Mucosa of stomach (tissue), 1 donor: ENCODE measurements around the gene LRRC2.
"Not testable (repeated sequence)": the region's sequence is repeated elsewhere in the genome, so short reads cannot be mapped to it uniquely, and the experiment has no call there.

Experiments used
- H3K27me3 ChIP-seq: one replicate; pipeline ENCODE4 v1.7.0; 2013; ENCODE audit warnings: mild to moderate bottlenecking, low read length; ENCODE audit not compliant: control insufficient read depth, insufficient read depth
- H3K36me3 ChIP-seq: one replicate; pipeline ENCODE4 v1.7.0; 2013; ENCODE audit warnings: low read length; ENCODE audit not compliant: control insufficient read depth, insufficient read depth
- H3K4me1 ChIP-seq: one replicate; pipeline ENCODE4 v1.7.0; 2013; ENCODE audit warnings: mild to moderate bottlenecking, low read length; ENCODE audit not compliant: control insufficient read depth, insufficient read depth
- H3K4me3 ChIP-seq: one replicate; pipeline ENCODE4 v1.7.0; 2013; ENCODE audit warnings: low read length
- H3K9ac ChIP-seq: one replicate; pipeline ENCODE4 v1.7.0; 2013; ENCODE audit warnings: mild to moderate bottlenecking, low read length, moderate library complexity
- H3K9me3 ChIP-seq: one replicate; pipeline ENCODE4 v1.7.0; 2013; ENCODE audit warnings: mild to moderate bottlenecking, low read length, moderate library complexity; ENCODE audit not compliant: control insufficient read depth
- donor health status: Pancreatic carcinoma.

The LRRC2 gene

DNA sequence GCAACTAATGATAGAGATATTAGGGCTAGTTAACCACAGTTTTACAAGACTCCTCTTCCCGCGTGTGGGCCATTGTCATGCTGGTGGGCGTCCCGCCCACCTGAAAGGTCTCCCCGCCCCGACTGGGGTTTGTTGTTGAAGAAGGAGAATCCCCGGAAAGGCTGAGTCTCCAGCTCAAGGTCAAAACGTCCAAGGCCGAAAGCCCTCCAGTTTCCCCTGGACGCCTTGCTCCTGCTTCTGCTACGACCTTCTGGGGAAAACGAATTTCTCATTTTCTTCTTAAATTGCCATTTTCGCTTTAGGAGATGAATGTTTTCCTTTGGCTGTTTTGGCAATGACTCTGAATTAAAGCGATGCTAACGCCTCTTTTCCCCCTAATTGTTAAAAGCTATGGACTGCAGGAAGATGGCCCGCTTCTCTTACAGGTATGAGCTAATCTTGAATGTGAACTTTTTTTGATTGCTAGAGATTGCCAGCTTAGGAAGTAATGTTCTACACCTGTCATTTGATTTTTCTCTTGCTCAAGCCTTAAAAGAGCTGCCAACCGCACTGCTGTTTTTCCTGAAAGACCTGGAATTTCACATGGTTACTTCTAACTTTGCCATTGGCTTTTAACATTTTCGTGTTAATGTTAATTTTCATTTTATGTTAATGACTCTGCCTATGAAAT is 11.6 kb upstream of the LRRC2 start:
- not testable (repeated sequence) for H3K36me3 ChIP-seq, H3K4me3 ChIP-seq, H3K9ac ChIP-seq, H3K27me3 ChIP-seq, H3K9me3 ChIP-seq
- peaks cover 31% of the 10 kb centered on the region for H3K4me1 ChIP-seq

DNA sequence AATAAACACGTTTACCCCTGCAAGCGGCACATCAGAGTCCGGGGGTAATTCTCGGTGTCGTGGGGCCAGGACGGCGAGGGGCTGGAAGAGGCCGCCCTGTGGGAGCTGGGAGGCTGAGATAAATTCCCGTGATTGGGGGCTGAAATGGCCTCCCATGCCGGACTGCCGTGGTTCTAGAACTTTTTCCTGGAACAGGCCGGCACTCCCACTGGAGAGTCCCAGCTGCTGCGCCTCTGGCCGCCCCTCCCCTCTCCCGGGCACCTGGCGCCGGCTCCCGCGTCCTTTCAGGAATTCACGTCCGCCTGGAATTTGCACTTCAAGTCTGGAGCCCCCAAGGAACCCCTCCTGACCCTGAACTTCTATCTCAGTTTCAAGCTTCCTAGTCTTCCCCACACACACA is 10.8 kb upstream of the LRRC2 start:
- no peak overlapping the region for H3K9ac ChIP-seq
- no peaks in the 10 kb centered on the region for H3K27me3 ChIP-seq
- no peaks in the 10 kb centered on the region for H3K36me3 ChIP-seq
- H3K9me3 ChIP-seq: no peaks in the 10 kb centered on the region
- no peak overlapping the region for H3K4me3 ChIP-seq
- H3K4me1 ChIP-seq: peaks cover 31% of the 10 kb centered on the region

DNA sequence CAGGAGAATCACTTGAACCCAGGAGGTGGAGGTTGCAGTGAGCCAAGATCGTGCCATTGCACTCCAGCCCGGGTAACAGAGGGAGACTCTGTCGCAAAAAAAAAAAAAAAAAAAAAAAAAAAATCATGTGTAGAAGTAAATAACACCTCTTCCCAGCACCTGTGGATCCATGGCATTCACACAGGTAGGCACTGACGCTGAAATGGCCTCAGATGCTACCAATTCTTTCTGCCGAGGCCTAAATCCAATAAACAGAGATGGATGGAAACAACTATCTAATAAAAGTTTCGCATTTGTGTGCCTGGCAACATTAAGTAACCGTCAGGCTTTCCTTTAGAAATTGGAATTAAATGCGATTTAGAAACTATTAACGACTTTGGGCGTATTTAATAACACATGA is 10.3 kb upstream of the LRRC2 start:
- Histone ChIP-seq H3K36me3 (no peaks in the 10 kb centered on the region), H3K4me3 (no peak overlapping the region), H3K4me1 (peaks cover 31% of the 10 kb centered on the region), H3K9me3 (no peaks in the 10 kb centered on the region), H3K9ac (no peak overlapping the region), H3K27me3 (no peaks in the 10 kb centered on the region)

DNA sequence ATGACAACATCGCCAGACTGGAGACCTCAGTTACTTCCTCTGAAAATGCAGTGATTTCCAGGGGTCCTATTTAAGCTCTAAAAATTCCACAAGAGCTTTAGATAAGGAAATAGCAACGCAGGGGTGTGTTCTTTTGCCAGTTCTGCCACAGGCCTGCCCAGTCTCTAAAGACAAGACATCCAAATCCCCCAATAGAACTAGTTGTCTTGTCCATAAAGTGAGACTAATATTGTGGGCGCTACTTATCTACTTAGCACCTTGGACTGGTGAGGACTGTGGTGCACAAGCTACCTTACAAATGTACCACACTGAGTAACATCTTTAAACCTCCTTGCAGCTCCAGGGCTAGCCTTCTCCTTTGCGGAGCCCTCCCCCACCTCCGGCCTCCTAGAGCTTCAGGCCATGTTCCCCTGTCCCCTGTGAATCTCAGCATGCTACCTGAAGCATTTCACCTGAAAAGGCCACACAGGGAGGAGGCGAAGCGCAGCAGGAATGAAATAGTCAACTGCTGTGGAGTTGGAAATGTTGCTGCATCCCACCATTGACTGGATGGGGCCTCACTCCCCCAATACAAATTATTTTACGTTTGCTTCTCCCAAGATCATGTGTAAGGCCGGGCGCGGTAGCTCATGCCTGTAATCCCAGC is 9.6 kb upstream of the LRRC2 start:
- no peak overlapping the region for H3K9ac ChIP-seq
- no peaks in the 10 kb centered on the region for H3K9me3 ChIP-seq
- no peaks in the 10 kb centered on the region for H3K36me3 ChIP-seq
- peaks cover 29% of the 10 kb centered on the region for H3K4me1 ChIP-seq
- no peaks in the 10 kb centered on the region for H3K27me3 ChIP-seq
- no peak overlapping the region for H3K4me3 ChIP-seq

DNA sequence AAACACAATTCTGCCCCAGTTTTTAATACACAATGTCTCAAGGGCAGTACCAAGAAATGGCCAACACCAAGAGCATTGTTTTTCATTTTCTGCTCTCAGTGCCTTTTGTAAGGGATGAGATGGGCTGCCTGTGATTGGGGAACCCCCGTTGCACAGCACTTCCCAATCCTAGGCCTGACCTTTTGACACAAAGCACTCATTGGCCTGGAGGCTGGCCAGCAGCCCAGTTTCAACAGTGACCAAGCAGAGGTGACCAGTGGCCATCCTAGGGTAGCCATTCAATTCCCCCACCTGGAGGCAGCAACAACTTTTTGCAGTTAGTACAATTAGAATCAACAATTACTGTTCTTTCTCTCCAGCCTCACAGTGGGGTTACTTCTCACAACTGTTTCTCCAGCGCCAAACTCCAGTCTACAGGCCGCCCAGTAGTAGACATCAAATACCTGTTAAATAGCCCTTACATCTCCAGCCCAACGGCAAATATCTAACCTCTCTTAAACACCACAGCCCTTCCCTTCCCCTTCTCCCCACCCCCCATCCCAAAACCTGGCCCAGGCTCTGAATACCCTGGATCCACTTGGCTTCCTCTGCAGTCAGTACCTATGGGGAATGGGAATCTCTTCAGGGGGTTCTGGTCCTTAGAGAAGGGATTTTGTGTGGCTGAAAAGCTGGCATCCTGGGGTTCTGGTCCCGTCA is 8.9 kb upstream of the LRRC2 start:
- no peaks in the 10 kb centered on the region for H3K9me3 ChIP-seq
- H3K27me3 ChIP-seq: no peaks in the 10 kb centered on the region
- H3K4me3 ChIP-seq: no peak overlapping the region
- peaks cover 22% of the 10 kb centered on the region for H3K4me1 ChIP-seq
- H3K9ac ChIP-seq: no peak overlapping the region
- H3K36me3 ChIP-seq: no peaks in the 10 kb centered on the region

DNA sequence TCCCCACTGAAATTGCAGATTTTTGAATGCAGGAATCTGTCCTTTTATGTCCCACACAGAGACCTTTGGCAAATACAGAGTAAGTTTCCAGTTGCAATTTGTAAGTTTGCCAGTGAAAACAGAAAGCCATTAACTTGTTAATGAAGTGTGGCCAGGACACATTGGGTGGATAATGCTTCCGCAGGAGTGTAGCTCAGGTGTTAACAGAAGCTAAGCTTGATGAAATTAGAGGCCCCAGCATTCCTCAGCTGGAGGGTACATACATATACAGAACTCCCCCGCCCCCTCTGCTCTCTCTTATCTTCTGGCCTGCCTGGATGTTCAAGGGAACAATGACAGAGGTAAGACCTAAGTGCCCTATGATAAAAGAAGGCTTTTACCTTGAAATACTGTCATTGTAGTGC is 8.1 kb upstream of the LRRC2 start:
- H3K9ac ChIP-seq: no peak overlapping the region
- no peaks in the 10 kb centered on the region for H3K27me3 ChIP-seq
- no peak overlapping the region for H3K4me3 ChIP-seq
- H3K36me3 ChIP-seq: no peaks in the 10 kb centered on the region
- H3K4me1 ChIP-seq: peaks cover 15% of the 10 kb centered on the region
- no peaks in the 10 kb centered on the region for H3K9me3 ChIP-seq

DNA sequence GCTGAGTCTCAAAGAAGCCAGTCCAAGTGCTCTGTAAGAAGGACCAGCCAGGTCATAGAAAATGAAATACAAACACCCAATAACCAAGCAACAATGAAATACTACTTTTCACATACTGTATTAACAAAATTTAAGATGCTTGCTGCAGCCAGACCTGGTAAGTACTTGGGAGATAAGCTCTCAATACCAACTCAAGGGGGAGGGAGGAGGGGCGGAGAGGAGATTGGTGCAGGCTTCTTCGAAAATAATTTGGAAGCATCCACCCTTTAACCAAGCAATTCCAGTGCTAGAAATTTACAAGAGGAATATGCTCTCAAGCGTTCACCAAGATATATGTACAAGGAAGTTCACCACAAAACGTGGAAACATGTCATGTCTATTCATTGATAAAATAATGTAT is 7.6 kb upstream of the LRRC2 start:
- no peaks in the 10 kb centered on the region for H3K27me3 ChIP-seq
- peaks cover 10% of the 10 kb centered on the region for H3K4me1 ChIP-seq
- H3K36me3 ChIP-seq: no peaks in the 10 kb centered on the region

DNA sequence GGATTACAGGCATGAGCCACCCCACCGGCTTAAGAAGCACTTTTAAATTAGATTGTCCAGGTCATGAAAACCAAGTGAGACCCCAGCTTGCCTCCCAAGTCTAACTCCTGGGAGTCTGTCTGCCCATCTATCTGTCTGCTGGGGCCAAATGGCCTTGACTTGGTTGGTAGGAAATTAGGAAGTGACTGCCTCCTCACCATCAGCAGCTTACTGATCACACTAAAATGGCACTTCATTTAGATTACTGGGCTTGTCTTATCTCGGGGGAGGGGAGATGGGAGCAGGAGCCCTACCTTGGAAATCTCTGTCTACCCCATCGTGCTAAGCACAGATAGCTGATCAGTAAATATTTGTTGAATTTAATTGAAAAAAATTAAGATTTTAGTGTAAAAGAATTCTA is 5.6 kb upstream of the LRRC2 start:
- no peaks in the 10 kb centered on the region for H3K27me3 ChIP-seq
- H3K36me3 ChIP-seq: no peaks in the 10 kb centered on the region
- no peak overlapping the region for H3K4me3 ChIP-seq
- no peaks in the 10 kb centered on the region for H3K9me3 ChIP-seq
- no peak overlapping the region for H3K9ac ChIP-seq
- H3K4me1 ChIP-seq: peaks cover 9% of the 10 kb centered on the region

More for the DNA sequence above, 7.6 kb upstream of the LRRC2 start:
- Histone ChIP-seq H3K9me3 (no peaks in the 10 kb centered on the region), H3K4me3 (no peak overlapping the region), H3K9ac (no peak overlapping the region)

DNA sequence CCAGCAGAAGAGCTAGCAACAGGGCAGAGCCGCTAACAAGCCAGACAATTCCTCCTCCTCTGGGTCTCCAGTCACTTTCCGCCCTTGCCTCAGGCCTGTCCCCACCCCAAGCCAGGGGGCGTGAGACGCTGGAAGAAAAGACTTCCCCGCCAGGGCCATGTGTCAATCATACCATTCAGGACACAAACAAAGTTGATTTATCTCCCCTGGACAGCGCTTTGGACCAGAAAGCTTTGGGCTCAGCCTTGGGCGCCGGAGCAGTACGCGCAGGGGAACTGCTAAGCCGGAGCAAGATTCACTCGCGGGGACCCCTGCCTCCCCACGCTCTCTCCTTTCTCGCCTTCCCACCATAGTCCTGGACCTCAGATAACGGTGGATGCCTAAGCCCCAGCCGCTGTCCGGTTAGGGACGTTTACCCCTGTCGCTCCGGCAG is 479 bp downstream of the LRRC2 start:
- H3K9ac ChIP-seq: peak overlapping the region; percentile 57

DNA sequence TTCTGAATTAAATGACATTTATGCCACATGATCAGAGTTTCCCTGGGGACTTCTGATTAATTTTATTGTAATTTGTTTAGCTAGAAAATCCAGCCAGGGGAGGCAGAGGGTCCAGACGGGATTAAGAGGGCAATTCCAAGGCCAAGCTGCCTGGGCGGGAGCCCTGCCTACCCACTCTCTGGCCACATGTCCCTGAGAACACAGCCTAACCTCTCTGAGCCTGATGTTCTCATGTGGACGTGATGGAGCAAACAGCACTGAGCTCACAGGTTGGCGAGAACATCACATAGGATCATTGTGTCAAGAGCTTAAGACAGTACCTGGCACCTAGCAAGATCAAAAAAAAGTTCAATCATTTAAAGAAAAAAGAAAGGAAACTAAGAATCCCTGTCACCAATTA is 1.0 kb downstream of the LRRC2 start:
- peaks cover 24% of the 10 kb centered on the region for H3K27me3 ChIP-seq
- peaks cover 13% of the 10 kb centered on the region for H3K4me1 ChIP-seq
- H3K4me3 ChIP-seq: no peak overlapping the region
- H3K9me3 ChIP-seq: no peaks in the 10 kb centered on the region
- no peak overlapping the region for H3K9ac ChIP-seq
- H3K36me3 ChIP-seq: no peaks in the 10 kb centered on the region

More for the DNA sequence above, 479 bp downstream of the LRRC2 start:
- peak overlapping the region; percentile 45 for H3K4me3 ChIP-seq
- H3K27me3 ChIP-seq: peaks cover 24% of the 10 kb centered on the region
- no peaks in the 10 kb centered on the region for H3K9me3 ChIP-seq
- peaks cover 13% of the 10 kb centered on the region for H3K4me1 ChIP-seq
- H3K36me3 ChIP-seq: no peaks in the 10 kb centered on the region

DNA sequence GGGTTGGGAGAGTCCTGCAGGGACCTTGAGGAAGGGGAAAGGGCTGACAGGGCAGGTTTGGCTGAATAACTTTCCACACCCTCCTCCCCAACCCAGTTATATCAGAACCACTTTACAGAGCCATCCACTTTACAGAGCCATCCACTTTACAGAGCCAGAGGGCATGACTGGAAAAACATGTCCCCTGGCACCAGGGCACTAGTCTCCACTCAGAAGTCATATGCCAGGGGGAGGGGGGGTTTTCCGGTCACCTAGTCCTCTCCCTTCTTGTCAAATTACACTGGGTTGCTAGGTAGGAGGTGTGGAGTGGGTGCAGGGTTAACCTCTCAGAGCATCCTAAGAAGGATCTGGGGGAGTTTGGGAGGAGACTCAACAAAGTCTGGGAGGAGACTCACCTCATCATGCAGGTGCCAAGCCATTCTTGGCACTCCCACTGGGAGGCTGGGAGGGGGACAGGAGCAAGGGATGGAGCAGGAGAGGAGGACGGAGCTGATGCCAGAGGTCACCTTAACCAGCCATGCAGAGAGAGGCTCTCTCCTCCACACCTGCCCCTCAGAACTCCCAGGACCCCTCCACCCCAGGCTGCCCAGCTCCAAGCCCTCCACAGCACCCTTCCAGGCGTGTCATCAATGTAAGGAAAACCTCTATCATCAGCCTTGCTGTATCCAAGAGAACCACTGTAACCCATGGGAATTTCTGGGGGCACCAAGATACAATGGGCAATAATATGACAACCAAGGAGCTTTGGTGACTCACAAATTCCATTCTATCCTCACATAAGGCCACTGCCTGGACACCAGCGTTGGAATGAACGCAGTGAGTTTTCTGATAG is 1.7 kb downstream of the LRRC2 start:
- no peak overlapping the region for H3K9ac ChIP-seq
- H3K4me3 ChIP-seq: no peak overlapping the region
- no peaks in the 10 kb centered on the region for H3K9me3 ChIP-seq
- H3K36me3 ChIP-seq: no peaks in the 10 kb centered on the region
- H3K27me3 ChIP-seq: peaks cover 24% of the 10 kb centered on the region
- H3K4me1 ChIP-seq: peaks cover 13% of the 10 kb centered on the region

DNA sequence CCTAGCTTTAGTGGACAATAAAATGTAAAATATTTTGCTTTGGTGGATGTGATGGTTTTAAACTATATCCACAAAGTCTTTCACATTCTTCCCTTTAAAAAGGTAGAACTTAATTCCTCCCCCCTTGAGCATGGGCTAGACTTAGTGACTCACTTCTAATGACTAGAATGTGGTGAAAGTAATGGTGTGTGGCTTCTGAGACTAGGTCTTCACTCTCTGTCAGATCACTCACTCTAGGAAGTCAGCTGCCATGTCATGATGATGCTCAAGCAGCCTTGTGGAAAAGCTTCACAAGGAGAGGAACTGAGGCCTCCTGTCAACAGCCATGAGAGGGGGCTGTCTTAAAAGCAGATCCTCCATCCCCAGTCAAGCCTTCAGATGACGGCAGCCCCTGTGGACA is 4.2 kb downstream of the LRRC2 start:
- H3K27me3 ChIP-seq: peaks cover 24% of the 10 kb centered on the region
- H3K36me3 ChIP-seq: no peaks in the 10 kb centered on the region
- no peak overlapping the region for H3K9ac ChIP-seq
- no peaks in the 10 kb centered on the region for H3K9me3 ChIP-seq
- H3K4me3 ChIP-seq: no peak overlapping the region
- H3K4me1 ChIP-seq: peaks cover 17% of the 10 kb centered on the region
